ENCODE results near the gene C1QTNF5. TPM values are rescaled to one million over a fixed set of nuclear protein-coding genes. Genes with fewer than 3 reads are reported as not detected.

C1QTNF5 gene
- total and polyA plus RNA-seq, 2 of the 8 experiments (the other 6 are each of a cell fraction or from before 2014, with no cell fraction given), result 2.2 to 2.7 TPM

DNA sequence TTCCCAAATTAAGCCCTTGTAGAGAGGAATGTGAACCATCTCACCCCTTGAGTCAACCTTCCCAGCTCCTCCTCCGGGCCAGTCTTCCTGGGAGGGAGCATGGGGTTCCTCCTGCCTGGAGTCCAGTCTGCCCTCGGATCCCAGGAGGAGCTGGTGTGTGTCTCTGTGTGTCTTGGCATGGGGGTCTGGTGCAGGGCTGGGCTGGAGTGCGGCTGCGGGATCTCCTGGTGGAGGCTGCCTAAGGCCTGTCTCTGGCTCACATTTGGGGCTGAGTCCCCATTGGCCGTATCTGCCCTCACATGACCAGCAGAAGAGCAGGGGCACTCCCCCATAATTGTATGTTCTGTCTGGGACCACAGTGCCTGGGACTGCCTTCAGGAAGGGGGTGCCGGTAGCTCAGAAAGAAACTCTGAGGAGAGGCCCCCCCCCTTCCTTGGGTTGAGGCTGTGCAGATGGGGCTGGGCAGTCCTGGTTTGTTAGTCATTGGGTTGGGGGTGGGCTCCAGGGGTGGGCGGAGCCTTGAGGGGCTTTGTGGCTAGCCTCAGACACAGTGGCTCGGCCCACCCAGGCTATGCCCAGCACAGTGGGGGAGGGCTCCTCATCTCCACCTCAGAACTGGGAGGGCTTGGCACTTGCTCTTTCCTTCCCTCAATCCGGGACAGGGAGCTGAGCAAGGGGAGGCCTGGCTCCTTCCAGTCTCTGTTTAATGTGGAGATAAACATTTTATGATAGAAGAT, 2.9 kb downstream of the C1QTNF5 start (continued):
- TF ChIP-seq, protein P1, sequence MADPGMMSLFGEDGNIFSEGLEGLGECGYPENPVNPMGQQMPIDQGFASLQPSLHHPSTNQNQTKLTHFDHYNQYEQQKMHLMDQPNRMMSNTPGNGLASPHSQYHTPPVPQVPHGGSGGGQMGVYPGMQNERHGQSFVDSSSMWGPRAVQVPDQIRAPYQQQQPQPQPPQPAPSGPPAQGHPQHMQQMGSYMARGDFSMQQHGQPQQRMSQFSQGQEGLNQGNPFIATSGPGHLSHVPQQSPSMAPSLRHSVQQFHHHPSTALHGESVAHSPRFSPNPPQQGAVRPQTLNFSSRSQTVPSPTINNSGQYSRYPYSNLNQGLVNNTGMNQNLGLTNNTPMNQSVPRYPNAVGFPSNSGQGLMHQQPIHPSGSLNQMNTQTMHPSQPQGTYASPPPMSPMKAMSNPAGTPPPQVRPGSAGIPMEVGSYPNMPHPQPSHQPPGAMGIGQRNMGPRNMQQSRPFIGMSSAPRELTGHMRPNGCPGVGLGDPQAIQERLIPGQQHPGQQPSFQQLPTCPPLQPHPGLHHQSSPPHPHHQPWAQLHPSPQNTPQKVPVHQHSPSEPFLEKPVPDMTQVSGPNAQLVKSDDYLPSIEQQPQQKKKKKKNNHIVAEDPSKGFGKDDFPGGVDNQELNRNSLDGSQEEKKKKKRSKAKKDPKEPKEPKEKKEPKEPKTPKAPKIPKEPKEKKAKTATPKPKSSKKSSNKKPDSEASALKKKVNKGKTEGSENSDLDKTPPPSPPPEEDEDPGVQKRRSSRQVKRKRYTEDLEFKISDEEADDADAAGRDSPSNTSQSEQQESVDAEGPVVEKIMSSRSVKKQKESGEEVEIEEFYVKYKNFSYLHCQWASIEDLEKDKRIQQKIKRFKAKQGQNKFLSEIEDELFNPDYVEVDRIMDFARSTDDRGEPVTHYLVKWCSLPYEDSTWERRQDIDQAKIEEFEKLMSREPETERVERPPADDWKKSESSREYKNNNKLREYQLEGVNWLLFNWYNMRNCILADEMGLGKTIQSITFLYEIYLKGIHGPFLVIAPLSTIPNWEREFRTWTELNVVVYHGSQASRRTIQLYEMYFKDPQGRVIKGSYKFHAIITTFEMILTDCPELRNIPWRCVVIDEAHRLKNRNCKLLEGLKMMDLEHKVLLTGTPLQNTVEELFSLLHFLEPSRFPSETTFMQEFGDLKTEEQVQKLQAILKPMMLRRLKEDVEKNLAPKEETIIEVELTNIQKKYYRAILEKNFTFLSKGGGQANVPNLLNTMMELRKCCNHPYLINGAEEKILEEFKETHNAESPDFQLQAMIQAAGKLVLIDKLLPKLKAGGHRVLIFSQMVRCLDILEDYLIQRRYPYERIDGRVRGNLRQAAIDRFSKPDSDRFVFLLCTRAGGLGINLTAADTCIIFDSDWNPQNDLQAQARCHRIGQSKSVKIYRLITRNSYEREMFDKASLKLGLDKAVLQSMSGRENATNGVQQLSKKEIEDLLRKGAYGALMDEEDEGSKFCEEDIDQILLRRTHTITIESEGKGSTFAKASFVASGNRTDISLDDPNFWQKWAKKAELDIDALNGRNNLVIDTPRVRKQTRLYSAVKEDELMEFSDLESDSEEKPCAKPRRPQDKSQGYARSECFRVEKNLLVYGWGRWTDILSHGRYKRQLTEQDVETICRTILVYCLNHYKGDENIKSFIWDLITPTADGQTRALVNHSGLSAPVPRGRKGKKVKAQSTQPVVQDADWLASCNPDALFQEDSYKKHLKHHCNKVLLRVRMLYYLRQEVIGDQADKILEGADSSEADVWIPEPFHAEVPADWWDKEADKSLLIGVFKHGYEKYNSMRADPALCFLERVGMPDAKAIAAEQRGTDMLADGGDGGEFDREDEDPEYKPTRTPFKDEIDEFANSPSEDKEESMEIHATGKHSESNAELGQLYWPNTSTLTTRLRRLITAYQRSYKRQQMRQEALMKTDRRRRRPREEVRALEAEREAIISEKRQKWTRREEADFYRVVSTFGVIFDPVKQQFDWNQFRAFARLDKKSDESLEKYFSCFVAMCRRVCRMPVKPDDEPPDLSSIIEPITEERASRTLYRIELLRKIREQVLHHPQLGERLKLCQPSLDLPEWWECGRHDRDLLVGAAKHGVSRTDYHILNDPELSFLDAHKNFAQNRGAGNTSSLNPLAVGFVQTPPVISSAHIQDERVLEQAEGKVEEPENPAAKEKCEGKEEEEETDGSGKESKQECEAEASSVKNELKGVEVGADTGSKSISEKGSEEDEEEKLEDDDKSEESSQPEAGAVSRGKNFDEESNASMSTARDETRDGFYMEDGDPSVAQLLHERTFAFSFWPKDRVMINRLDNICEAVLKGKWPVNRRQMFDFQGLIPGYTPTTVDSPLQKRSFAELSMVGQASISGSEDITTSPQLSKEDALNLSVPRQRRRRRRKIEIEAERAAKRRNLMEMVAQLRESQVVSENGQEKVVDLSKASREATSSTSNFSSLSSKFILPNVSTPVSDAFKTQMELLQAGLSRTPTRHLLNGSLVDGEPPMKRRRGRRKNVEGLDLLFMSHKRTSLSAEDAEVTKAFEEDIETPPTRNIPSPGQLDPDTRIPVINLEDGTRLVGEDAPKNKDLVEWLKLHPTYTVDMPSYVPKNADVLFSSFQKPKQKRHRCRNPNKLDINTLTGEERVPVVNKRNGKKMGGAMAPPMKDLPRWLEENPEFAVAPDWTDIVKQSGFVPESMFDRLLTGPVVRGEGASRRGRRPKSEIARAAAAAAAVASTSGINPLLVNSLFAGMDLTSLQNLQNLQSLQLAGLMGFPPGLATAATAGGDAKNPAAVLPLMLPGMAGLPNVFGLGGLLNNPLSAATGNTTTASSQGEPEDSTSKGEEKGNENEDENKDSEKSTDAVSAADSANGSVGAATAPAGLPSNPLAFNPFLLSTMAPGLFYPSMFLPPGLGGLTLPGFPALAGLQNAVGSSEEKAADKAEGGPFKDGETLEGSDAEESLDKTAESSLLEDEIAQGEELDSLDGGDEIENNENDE (IDR thresholded peaks at IDR 0.05; ENCODE audit: insufficient replicate concordance, low read length), result no peak
- TF ChIP-seq, protein P2, sequence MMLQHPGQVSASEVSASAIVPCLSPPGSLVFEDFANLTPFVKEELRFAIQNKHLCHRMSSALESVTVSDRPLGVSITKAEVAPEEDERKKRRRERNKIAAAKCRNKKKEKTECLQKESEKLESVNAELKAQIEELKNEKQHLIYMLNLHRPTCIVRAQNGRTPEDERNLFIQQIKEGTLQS (IDR thresholded peaks at IDR 0.05; ENCODE audit: insufficient read depth, low read depth, low read length), result 0 out of 2 replicates have a peak, but pooled peaks have one; percentile 20
- TF ChIP-seq SRF (IDR thresholded peaks at IDR 0.05; ENCODE audit: low read depth, low read length), result no peak
- TF ChIP-seq POLR2AphosphoS5 (IDR thresholded peaks at IDR 0.05; ENCODE audit: low read depth, low read length), result peak; percentile 79
- no peak for TF ChIP-seq SP1 (IDR thresholded peaks at IDR 0.05; ENCODE audit: low read depth, low read length)
- no peak for TF ChIP-seq EGR1 (IDR thresholded peaks at IDR 0.05; ENCODE audit: borderline replicate concordance, low read depth, low read length)
- 0 out of 2 replicates have a peak, but pooled peaks have one; percentile 53 for TF ChIP-seq RBBP5 (IDR thresholded peaks at IDR 0.05; ENCODE audit: borderline replicate concordance, low read depth, low read length)
- no peak for TF ChIP-seq SIRT6 (IDR thresholded peaks at IDR 0.05; ENCODE audit: low read length)
- TF ChIP-seq BACH1 (IDR thresholded peaks at IDR 0.05; ENCODE audit: low read length), result no peak
- TF ChIP-seq TAF1 (IDR thresholded peaks at IDR 0.05; ENCODE audit: low read depth, low read length), result peak; percentile 59; the same call in 1 of the 2 replicates

Measured in H1 (cell line).